Measurements from ENCODE around the gene PHETA1.

PHETA1 gene

GRCh38 chr12:111368788-111369495 lies at the start of gene PHETA1:
Gene PHETA1, minus strand, starts transcription at chr12:111369095. Its CDS starts 5,668 bp downstream, at chr12:111363427.
- no peak for FAIRE-seq

DNA sequence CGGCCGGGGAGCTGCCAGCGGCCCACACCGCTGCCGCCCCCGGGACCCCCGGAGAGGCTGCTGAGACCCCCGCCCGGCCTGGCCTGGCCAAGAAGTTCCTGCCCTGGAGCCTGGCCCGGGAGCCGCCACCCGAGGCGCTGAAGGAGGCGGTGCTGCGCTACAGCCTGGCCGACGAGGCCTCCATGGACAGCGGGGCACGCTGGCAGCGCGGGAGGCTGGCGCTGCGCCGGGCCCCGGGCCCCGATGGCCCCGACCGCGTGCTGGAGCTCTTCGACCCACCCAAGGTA lies 49.6 kb upstream of the PHETA1 start:
- no peak for FAIRE-seq

- no peak for FAIRE-seq
These were observed 49.1 kb upstream of the PHETA1 start for GRCh38 chr12:111417784-111418593.

DNA sequence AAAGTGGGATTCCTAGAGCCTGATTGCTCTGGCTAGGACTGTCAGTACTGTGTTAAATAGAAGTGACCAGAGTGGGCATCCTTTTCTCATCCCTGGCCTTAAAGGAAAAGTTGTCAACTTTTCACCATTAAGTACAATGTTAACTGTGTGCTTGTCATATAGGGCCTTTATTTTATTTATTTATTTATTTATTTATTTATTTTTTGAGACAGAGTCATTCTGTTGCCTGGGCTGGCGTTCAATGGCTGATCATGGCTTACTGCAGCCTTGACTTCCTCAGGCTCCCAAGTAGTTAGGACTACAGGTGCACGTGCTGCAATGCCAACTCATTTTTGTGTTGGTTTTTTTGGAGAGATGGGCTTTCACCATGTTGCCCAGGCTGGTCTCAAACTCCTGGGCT lies 48.4 kb upstream of the PHETA1 start:
- FAIRE-seq, result no peak

DNA sequence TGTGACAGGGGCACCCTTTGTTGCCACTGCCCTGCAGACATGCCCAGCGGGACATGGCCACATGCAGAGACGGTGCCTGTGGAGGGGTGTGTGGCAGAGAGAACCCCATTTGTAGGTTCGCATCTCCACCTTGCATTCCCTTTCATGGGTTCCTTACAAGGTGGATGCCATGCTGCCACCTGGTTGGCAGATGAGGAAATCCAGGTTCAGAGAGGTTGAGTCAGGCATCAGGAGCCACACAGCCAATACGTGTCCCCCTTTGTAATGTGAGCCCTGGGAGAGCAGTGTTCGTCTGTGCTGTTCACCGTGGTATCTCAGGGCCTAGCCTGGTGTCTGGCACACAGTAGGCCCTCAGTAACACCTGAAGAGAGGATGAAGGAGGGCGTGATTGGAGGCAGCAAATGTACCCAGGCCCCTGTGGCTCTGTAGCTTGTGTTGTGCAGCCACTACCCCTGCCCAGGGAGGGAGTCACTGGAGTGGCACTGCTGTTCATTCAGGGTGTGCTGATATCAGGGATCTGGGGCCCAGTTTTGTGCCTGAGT lies 45.9 kb upstream of the PHETA1 start:
- no peak for FAIRE-seq

DNA sequence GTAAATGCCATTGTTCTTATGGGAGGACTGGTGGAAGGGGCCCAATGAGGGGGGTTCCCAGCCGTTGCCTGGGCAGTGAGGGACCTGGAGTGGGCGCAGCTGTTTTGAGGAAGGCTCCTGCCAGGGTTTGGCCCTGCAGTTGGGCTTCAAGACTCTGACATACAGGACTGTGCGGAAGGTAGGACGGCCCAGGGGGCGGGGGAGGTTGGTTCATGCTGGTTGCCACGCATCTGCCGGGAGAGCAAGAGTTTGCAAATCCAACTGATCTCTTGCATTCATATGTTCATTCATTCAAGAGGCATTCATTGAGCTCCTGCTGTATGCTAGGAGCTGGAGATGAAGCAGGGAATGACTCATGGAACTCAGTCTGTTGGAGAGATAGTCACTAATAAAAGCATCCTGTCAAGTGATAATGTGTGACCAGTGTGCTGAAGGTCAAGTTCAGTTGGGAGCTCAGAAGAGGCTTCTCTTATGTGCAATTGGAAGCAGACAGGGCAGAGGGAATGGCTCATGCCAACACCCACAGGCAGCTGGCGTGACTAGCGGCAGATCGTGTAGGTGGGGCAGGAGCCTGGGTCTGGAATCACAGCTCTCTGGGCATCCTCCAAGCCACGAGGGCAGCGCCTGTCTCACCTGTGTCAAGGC lies 44.7 kb upstream of the PHETA1 start:
- no peak for FAIRE-seq

DNA sequence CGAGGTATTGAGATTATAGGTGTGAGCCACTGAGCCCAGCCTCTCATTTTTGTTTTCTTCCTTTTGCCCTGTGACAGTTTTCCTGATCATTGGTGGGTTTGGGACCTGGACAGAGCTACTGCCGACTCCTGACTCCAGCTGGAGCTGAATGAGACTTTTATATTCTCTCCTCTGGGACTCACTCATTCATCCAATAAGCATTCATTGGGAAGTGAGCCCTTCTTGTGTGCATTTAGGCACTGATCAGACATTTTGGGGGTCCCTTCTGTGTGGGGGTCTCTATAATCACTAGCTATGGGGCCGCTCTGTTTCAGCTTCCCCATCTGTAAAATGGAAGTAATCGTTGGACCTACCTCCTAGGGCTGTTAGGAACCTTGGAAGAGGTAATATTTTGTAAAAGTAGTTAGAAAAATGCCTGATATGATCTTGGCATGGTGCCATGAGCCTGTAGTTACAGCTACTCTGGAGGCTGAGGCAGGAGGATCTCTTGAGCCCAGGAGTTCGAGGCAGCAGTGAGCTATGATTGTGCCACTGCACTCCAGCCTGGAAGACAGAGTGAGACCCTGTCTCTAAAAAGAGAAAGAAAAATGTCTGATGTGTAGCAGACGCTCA lies 44.0 kb upstream of the PHETA1 start:
- no peak for FAIRE-seq

- no peak for FAIRE-seq
These were observed 43.3 kb upstream of the PHETA1 start for GRCh38 chr12:111412007-111412829.

GRCh38 chr12:111411185-111411764 lies 42.4 kb upstream of the PHETA1 start:
- no peak for FAIRE-seq

- FAIRE-seq, result no peak
These were observed 41.7 kb upstream of the PHETA1 start for GRCh38 chr12:111410431-111411184.

DNA sequence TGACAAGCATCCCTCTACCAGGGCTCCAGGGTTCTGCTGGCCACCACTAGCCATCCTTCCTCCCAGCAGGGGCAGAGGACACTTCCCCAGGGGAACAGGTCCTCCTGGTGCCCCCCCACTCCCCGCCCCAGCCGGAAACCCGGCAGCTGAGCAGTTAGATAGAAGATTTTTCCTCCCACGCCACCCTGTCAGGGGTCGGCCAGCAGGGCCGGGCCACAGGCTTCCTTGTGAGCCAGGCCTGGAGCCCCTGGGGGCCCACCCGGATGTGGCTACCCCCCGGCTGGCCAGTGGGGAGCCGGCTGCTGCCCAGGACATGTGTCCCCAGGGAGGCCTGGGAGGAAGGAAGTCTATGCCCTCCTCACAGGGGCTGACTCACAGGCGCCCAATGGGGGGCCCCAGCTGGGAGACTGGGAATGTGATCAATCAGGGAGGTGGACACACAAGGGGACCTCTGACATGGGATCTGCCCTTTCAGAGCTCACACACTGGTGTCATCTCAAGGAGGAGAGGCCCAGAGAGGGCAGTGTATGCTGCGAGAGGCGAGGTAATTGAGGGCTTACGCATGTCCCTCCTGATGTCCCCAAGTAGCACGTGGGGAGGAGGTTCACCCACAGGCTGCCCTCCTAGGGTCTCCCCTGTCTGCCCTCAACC lies 41.0 kb upstream of the PHETA1 start:
- FAIRE-seq, result no peak

DNA sequence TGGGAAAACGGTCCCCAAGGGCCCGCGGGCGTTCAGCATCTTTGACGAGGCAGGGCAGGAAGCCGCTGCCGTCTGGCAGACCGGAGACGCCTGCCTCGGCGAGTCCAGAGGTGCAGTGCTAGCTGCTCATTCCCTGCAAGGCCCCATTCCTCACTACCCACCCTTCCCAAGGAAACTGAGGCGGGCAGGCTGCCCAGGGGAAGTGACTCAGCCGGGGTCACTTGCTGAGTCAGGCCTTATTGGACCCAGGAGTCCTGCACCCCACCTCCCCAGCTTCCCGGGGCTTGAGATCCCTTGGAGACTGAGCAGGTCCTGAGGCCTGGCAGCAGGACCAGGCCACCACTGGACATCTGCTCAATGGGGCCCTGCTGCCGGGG lies 40.5 kb upstream of the PHETA1 start:
- FAIRE-seq, result no peak

DNA sequence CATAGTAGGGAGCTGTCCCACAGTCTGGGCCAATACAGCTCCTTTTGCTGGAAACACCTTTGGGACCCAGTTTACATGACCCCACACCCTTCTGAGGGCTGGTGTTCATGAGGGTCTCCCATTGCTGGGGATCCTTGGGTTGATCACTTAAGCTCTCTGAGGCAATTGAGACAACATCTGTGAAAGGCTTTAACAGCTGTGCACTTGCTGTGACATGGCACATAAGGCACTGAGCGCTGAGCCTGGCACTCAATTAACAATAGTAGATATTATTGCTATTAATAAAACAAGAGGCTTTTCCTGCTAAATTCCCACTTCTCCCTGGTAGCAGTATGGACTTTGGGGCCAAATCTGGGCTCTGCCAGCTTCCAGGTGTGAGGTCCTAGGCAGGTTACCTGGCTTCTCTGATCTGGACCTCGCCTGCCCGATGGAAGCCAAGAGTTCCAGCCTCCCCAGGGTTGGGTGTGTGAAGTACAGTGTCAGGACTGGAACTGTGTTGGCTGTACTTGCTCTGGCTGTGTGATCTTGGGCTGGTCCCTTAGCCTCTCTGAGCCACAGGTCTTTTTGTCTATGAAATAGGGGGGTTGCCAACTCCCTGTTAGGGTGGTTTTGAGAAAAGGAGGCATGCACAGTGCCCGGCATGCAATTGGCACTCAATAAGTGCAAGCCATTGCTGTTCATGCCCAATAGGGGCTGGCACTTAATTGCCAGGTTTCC lies 39.9 kb upstream of the PHETA1 start:
- FAIRE-seq, result no peak

DNA sequence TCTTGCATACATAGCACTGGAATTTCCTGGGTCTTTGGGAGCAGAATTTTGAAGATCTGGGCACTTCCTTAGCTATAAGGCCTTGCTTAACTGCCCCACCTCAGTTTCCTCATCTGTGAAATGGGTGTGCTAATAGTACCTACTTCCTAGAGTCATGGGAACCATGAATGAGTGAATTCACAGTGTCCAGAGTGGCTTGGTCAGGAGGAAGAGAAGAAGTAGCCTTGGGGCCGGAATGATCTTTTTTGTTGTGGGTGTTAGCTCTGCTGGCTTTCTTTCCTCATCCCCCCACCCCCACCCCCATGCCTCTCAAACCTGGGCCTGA lies 39.2 kb upstream of the PHETA1 start:
- FAIRE-seq, result no peak

- no peak for FAIRE-seq
These were observed 38.7 kb upstream of the PHETA1 start for GRCh38 chr12:111407377-111408115.

- FAIRE-seq, result no peak
These were observed 37.8 kb upstream of the PHETA1 start for GRCh38 chr12:111406474-111407376.

- no peak for FAIRE-seq
These were observed 37.1 kb upstream of the PHETA1 start, which contains the start of gene SH2B3 for GRCh38 chr12:111405859-111406473. Gene SH2B3, plus strand, starts transcription at chr12:111405923. Its CDS starts 12,223 bp downstream, at chr12:111418146.
